NCI-H774 (cell line): Measurements from ENCODE around the gene ZNF644.
"Not testable (repeated sequence)": the region's sequence is repeated elsewhere in the genome, so short reads cannot be mapped to it uniquely, and the experiment has no call there.

ENCODE experiments used
- DNase-seq: peaks from one replicate; lab custom pipeline; 2025; lab: John Stamatoyannopoulos, UW

ZNF644 gene

DNA sequence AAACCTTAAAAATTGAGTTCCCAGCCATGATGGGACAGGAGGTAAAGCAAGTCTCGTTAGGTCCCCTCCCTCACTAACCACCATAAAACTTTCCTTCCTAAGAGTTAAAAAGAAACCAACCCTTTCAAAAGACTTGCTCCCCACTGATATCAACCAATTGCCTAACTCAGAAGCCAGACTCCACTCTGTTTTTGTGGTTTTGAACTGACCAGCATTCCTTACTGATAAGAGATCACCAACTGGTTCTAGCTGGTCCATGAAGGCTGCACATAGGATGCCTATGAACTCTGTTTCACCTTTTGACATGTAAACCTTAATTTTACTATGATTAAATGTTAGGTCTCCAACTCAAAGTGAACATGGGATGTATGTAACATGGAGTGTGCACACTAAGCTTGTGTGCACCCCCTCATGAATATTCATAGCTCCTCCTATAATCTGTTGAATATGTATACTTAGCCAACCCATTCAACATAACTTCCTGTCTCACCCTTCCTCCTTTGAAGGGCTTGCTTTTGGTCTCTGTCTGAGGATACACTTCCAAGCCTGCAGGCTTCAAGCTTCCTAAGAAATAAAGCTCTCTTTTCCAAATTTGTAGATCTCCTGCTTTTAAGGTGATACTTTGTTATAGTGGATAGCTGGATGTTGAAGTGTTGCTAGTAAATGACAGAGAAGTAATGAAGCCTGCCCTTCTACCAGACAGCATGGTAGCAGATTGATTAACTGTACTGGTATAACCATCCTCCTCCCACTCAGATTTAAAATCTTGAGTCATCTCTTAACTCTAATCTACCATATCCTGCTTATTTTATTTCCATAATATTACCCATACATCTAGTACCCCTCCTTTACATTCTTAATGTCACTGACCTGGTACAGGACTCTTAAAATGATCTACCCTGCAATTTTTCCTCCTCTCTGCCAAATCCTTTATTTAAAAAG is 95.6 kb downstream of the ZNF644 start:
- DNase-seq: no peak

GRCh38 chr1:90924982-90925381 is 96.9 kb downstream of the ZNF644 start:
- DNase-seq: no peak

GRCh38 chr1:90922996-90923395 is 98.8 kb downstream of the ZNF644 start:
- no peak for DNase-seq

DNA sequence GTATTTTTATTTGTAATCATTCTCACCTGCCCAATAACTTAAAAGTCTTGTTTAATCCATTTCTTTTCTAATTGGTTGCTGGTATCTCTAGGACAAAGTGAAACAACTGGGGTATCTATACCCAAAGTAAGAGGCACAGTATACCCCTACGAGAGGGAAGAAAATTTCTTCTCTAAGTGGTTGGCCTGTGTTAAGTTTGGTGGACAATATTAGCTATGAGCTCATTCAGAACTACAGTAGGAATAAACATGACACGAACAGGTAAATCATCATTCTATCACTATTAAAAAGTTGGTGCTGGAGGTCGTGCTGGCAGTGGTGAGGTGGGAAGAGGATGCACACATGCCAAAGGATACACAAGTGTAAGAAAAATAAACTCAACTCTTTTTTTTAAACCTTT is 99.6 kb downstream of the ZNF644 start:
- no peak for DNase-seq

- no peak for DNase-seq
Observed at GRCh38 chr1:90919900-90920299, 101.9 kb downstream of the ZNF644 start.

GRCh38 chr1:90919190-90919719 is 102.6 kb downstream of the ZNF644 start:
- no peak for DNase-seq

DNA sequence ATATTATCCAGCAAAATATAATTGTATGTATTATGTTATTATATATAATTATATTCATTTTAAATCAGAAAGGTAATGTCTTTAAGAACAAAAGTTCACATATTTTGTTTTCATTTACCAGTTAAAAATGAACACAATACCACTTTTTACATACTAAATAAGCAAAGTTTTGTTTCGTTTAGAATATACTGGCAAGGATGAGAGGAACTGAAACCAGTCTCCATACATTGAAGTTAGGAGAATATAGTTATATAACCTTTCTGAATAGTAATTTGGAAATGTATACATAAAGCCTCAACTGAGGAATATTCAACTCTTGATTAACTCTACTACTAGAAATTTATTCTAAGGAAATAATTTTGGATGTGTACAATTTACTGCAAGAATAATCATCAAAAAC is 110.5 kb downstream of the ZNF644 start:
- no peak for DNase-seq

GRCh38 chr1:90902672-90903071 is 119.2 kb downstream of the ZNF644 start:
- DNase-seq: no peak

DNA sequence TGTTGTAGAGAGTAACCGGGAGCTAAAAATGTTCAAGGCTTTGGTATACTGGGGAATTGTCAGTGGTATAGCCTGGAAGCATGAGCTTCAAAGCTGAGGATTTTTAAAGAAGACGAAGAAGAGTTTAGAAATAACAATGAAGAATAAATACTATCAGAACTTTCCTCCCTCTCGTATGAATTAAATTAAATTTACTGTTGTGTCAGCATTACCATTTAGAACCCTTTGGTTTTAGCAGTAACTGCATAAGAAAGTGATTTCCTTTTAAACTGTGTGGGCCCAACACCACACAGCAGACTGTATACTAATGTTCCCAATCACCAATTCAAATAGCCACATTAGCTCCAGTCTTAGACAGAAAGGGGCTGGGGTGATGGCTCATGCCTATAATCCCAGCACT is 122.6 kb downstream of the ZNF644 start:
- DNase-seq: no peak

- not testable (repeated sequence) for DNase-seq
Observed at GRCh38 chr1:90893679-90894078, 128.2 kb downstream of the ZNF644 start.

- not testable (repeated sequence) for DNase-seq
Observed at GRCh38 chr1:90892884-90893283, 129.0 kb downstream of the ZNF644 start.

DNA sequence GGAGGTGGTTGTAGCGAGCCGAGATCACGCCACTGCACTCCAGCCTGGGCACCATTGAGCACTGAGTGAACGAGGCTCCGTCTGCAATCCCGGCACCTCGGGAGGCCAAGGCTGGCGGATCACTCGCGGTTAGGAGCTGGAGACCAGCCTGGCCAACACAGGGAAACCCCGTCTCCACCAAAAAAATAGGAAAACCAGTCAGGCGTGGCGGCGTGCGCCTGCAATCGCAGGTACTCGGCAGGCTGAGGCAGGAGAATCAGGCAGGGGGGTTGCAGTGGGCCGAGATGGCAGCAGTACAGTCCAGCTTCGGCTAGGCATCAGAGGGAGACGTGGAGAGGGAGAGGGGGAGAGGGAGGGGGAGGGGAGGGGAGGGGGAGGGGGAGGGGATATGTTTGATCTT is 129.6 kb downstream of the ZNF644 start:
- DNase-seq: not testable (repeated sequence)

GRCh38 chr1:90891756-90892155 is 130.1 kb downstream of the ZNF644 start:
- not testable (repeated sequence) for DNase-seq

GRCh38 chr1:90882221-90882620 is 139.6 kb downstream of the ZNF644 start:
- DNase-seq: no peak

GRCh38 chr1:90881034-90881433 is 140.8 kb downstream of the ZNF644 start:
- no peak for DNase-seq

GRCh38 chr1:90879281-90879680 is 142.6 kb downstream of the ZNF644 start:
- DNase-seq: no peak

DNA sequence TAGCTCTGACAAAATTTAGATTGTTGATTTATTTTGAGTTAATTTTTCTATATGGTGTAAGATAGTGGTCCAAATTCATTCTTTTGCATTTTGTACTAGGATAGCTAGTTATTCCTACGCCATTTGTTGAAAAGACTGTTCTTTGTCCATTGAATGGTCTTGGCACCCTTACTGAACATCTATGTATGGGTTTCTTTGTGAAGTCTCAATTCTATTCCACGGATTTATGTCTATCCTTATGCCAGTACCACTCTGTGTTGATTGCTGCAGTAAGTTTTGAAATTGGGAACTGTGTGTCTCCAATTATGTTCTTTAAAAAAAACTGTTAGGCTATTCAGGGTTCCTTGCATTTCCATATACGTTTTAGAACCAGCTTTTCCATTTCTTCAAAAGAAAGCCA is 145.7 kb downstream of the ZNF644 start:
- DNase-seq: no peak
